Ectodermal cell (in vitro differentiated cells): ENCODE measurements around the gene FAF2. TPM values are rescaled to one million over a fixed set of nuclear protein-coding genes. Genes with fewer than 3 reads are reported as not detected.
"Not testable (repeated sequence)": the region's sequence is repeated elsewhere in the genome, so short reads cannot be mapped to it uniquely, and the experiment has no call there.

ENCODE experiments used
- H3K27ac ChIP-seq: 2 replicates; pipeline ENCODE4 v1.7.0; 2013; ENCODE audit warnings: mild to moderate bottlenecking, low read depth, low read length; ENCODE audit not compliant: insufficient read depth, poor library complexity, severe bottlenecking
- H3K27me3 ChIP-seq: 2 replicates; pipeline ENCODE4 v1.7.0; 2013; ENCODE audit warnings: mild to moderate bottlenecking, low read length; ENCODE audit not compliant: insufficient read depth, control insufficient read depth, poor library complexity, severe bottlenecking
- H3K36me3 ChIP-seq: one replicate; pipeline ENCODE4 v1.7.0; 2013; ENCODE audit warnings: low read length; ENCODE audit not compliant: control insufficient read depth, insufficient read depth
- H3K4me1 ChIP-seq: one replicate; pipeline ENCODE4 v1.7.0; 2013; ENCODE audit warnings: low read length; ENCODE audit not compliant: control insufficient read depth, insufficient read depth
- H3K4me3 ChIP-seq: 2 replicates; pipeline ENCODE4 v1.7.0; 2013; ENCODE audit warnings: low read depth, low read length, control low read depth; ENCODE audit not compliant: insufficient read depth
- H3K9me3 ChIP-seq: 2 replicates; pipeline ENCODE4 v1.7.0; 2013; ENCODE audit warnings: mild to moderate bottlenecking, low read length, moderate library complexity; ENCODE audit not compliant: control insufficient read depth
- WGBS, 2 experiments: methylation state at CpG; one replicate each; pipeline ENCODE4 v1.1.7; 2013; ENCODE audit warnings: missing lambda C conversion rate in 2 of 2; 5-methylcytosine and 5-hydroxymethylcytosine counted together
- polyA plus RNA-seq, 4 experiments: library from polyadenylated mRNA; stranded (reverse); fragments of 50-300 nt; gene quantifications; one replicate each; pipeline ENCODE4 v1.2.3, GENCODE V29; 2013

FAF2 gene
- 43.1 TPM for polyA plus RNA-seq (2013, experiment 1 of 4)
- 53.0 TPM for polyA plus RNA-seq (2013, experiment 2 of 4)
- 35.4 TPM for polyA plus RNA-seq (2013, experiment 3 of 4)
- 36.9 TPM for polyA plus RNA-seq (2013, experiment 4 of 4)

GRCh38 chr5:176447978-176448608 is at the start of gene FAF2:
Gene FAF2, plus strand, starts transcription at chr5:176448385. Its CDS starts 23 bp downstream, at chr5:176448408.
- H3K9me3 ChIP-seq: no peaks in the 10 kb centered on the region
- peaks cover 4% of the 10 kb centered on the region for H3K4me1 ChIP-seq
- no peaks in the 10 kb centered on the region for H3K36me3 ChIP-seq
- H3K4me3 ChIP-seq: peak within 1 kb of the TSS; percentile 94
- H3K27ac ChIP-seq: peak within 1 kb of the TSS; percentile 91
- 0 to 1% methylated on average over 50 of the region's 50 CpGs for WGBS, 2 experiments
- H3K27me3 ChIP-seq: no peaks in the 10 kb centered on the region

GRCh38 chr5:176400382-176401156 is 47.6 kb upstream of the FAF2 start:
- H3K36me3 ChIP-seq: no peaks in the 10 kb centered on the region
- no peak overlapping the region for H3K27ac ChIP-seq
- WGBS, 2 experiments: 90 to 91% methylated on average over 17 of the region's 17 CpGs
- H3K9me3 ChIP-seq: no peaks in the 10 kb centered on the region
- no peaks in the 10 kb centered on the region for H3K4me1 ChIP-seq
- H3K27me3 ChIP-seq: no peaks in the 10 kb centered on the region
- H3K4me3 ChIP-seq: no peak overlapping the region

DNA sequence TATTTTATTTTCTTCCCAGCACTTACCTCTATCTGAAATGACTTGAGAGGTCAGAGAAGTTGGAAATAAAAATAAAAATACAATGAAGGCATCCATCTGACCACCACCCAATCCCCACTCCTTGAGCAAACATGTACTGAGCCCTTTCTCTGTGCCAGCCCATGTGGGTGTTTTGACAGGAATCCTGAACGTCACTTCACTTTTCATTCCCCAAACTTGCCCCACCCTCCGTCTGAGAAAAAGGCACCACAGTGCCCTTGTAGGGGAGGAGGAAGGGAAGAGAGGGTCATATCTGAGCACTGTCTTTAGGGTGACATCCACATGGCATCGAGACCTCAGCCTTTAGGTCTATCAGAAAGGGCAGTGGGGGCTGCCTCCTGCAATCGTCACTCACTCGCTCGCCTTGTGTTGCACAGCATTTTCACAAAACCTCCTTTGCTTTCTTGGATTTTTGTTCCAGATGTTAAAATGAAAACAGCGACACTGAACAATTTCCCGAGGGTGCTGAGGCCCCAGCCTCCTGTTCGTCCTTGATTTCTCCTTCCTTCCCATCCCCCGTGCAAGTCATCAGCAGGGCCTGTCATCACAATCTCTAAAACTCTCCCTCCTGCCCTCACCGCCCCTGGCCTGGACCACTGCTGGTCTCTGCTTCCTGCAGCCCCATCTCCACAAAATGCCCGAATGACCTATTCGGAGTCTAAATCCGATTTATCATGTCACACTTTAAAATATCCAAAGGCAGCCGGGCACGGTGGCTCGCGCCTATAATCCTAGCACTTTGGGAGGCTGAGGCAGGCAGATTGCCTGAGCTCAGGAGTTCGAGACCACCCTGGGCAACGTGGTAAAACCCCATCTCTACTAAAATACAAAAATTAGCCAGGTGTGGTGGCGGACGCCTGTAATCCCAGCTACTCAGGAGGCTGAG is 46.6 kb upstream of the FAF2 start:
- Histone ChIP-seq H3K9me3 (no peaks in the 10 kb centered on the region), H3K4me1 (no peaks in the 10 kb centered on the region), H3K27me3 (no peaks in the 10 kb centered on the region), H3K4me3 (no peak overlapping the region), H3K36me3 (no peaks in the 10 kb centered on the region), H3K27ac (no peak overlapping the region)
- WGBS, 2 experiments: 91% methylated on average over 22 of the region's 22 CpGs

GRCh38 chr5:176405656-176406435 is 42.3 kb upstream of the FAF2 start:
- H3K36me3 ChIP-seq: no peaks in the 10 kb centered on the region
- H3K9me3 ChIP-seq: no peaks in the 10 kb centered on the region
- no peaks in the 10 kb centered on the region for H3K4me1 ChIP-seq
- no peak overlapping the region for H3K4me3 ChIP-seq
- WGBS, 2 experiments: 74 to 79% methylated on average over 20 of the region's 20 CpGs
- no peaks in the 10 kb centered on the region for H3K27me3 ChIP-seq
- peak overlapping the region; percentile 16 for H3K27ac ChIP-seq

GRCh38 chr5:176406436-176407052 is 41.6 kb upstream of the FAF2 start:
- Histone ChIP-seq H3K27me3 (no peaks in the 10 kb centered on the region), H3K36me3 (no peaks in the 10 kb centered on the region), H3K4me3 (no peak overlapping the region), H3K4me1 (no peaks in the 10 kb centered on the region), H3K27ac (peak overlapping the region; percentile 16), H3K9me3 (no peaks in the 10 kb centered on the region)
- 92 to 94% methylated on average over 9 of the region's 9 CpGs for WGBS, 2 experiments

DNA sequence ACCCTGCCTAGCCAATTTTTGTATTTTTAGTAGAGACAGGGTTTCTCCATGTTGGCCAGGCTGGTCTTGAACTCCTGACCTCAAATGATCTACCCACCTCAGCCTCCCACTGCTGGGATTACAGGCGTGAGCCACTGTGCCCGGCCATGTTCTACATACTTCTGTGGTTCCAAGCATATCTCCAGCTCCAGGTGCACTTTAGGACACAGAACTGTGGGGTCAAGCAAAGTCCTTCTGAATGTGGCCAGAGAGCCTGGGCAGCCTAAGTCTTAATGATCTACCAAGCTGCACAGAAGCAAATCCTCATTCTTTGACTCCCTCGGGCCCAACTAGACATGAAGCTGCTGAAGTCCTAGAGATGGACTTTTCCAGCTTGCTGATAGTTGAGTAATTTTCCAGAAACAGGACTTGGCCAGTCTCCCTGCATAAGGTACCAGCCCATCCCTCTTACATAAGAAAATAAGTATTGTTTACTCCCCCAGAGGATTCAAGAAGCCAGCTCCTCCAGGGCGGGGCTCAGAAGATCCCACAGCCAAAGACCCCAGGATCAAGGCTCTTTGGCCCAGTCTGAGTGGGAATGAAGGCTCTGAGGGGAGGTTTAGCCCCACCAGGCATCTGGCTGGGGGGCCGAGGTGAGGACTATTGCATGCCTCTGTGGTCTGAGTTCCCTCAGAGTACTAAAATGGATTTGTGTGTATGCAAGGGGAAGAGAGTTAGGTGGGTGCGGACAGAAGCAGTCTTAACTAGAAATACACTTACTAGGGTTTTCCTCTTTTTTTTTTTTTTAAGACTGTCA is 40.5 kb upstream of the FAF2 start:
- WGBS, 2 experiments: 93 to 94% methylated on average over 6 of the region's 6 CpGs
- Histone ChIP-seq H3K27ac (no peak overlapping the region), H3K27me3 (no peaks in the 10 kb centered on the region), H3K9me3 (no peaks in the 10 kb centered on the region), H3K4me1 (no peaks in the 10 kb centered on the region), H3K36me3 (no peaks in the 10 kb centered on the region), H3K4me3 (no peak overlapping the region)

DNA sequence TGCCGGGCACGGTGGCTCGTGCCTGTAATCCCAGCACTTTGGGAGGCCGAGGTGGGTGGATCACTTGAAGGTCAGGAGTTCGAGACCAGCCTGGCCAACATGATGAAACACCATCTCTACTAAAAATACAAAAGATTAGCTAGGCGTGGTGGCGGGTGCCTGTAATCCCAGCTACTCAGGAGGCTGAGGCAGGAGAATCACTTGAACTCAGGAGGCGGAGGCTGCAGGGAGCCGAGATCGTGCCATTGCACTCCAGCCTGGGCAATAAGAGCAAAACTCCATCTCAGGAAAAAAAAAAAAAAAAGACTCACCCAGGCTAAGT is 40.0 kb upstream of the FAF2 start:
- not testable (repeated sequence) for H3K9me3 ChIP-seq, H3K4me1 ChIP-seq, H3K4me3 ChIP-seq, H3K36me3 ChIP-seq, H3K27me3 ChIP-seq, H3K27ac ChIP-seq
- WGBS, 2 experiments: 94 to 98% methylated on average over 10 of the region's 10 CpGs

DNA sequence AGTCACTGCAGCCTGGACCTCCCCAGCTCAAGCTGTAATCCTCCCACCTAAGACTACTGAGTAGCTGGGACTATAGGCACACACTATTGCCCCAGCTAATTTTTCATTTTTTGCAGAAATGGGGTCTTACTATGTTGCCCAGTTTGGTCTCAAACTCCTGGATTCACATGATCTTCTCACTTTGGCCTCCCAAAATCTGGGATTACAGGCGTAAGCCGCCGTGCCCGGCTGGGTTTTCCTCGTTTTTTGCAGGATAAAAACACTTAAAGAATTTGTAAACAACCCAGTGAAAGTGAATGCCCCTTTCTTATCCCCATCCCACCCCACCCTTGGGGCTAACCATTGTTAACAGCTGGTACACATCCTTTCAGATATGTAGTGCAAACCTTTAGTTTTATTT is 39.6 kb upstream of the FAF2 start:
- Histone ChIP-seq H3K4me3 (no peak overlapping the region), H3K36me3 (no peaks in the 10 kb centered on the region), H3K27ac (no peak overlapping the region), H3K4me1 (no peaks in the 10 kb centered on the region), H3K27me3 (no peaks in the 10 kb centered on the region), H3K9me3 (no peaks in the 10 kb centered on the region)
- 91 to 94% methylated on average over 5 of the region's 5 CpGs for WGBS, 2 experiments

DNA sequence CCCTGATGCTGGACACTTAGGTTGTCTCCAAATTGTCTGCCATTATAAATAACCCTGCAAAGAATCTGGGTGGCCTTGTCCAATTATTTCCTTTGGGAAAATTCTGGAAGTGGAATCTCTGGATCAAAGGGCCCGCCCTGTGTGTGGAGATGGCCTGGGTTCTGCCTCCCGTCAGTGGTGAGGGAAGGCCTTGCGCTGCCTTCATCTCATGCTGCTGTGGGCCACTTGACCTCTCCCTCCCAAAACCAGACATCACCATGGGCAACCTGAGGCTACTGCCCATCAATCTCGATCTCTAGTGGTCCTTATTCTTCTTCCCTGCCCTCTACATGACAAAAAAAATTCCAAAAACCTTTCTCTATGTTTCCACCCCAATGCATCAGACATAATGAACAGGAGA is 38.4 kb upstream of the FAF2 start:
- WGBS, 2 experiments: 89 to 90% methylated on average over 4 of the region's 4 CpGs
- H3K27ac ChIP-seq: no peak overlapping the region
- no peaks in the 10 kb centered on the region for H3K9me3 ChIP-seq
- H3K36me3 ChIP-seq: no peaks in the 10 kb centered on the region
- H3K4me1 ChIP-seq: no peaks in the 10 kb centered on the region
- H3K27me3 ChIP-seq: no peaks in the 10 kb centered on the region
- no peak overlapping the region for H3K4me3 ChIP-seq
